NCI-H748 (cell line): ENCODE data around the gene FILIP1.

ENCODE experiments used
- DNase-seq: peaks from one replicate; lab custom pipeline; 2025; ENCODE audit not compliant: unreplicated experiment; lab: John Stamatoyannopoulos, UW

FILIP1 gene

DNA sequence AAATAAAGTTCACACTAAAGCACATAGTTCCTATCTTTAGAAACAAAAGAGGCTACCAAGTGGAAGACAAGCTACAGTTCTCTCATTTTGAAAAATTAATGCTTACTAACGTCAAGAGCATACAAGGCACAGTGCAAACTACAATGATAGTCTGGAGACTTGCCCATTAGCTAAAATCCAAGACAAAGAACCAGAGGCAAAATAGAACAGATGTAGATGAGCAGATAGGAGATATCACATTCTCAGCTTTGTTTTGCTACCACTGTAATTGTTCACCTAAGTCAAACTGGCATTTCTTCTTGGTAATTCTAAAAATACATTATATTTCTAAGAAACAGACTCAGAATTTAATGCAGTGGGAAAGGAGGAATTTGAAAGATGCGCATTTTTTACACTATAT is 214.2 kb downstream of the FILIP1 start:
- no peak for DNase-seq

DNA sequence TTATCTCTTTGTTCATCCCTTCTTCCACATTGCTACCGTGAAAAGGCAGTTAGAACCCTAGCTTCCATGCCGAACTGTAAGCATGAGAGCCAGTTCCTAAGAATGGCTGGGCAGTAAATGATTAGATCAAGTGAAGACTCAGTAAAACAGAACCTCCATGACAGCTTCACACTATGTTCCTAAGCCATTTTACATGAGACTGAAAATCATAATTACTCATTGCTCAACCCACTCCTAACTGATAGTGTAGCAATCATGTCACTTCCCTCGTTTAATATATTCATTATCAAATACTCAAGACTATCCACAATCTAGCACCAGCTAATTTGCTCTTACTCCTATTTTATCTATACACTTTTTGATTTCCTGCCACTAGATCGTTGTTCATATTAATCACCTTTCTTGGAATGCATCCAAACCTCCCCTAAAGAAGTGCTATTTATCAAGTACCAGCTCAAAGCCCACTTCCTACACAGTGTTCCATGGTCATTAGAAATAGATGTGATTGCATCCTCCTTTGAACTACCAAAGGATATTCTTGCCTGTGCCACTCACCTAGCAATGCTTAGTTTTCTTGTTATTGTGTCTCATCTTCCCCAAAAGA is 215.0 kb downstream of the FILIP1 start:
- peak; percentile 8 for DNase-seq

DNA sequence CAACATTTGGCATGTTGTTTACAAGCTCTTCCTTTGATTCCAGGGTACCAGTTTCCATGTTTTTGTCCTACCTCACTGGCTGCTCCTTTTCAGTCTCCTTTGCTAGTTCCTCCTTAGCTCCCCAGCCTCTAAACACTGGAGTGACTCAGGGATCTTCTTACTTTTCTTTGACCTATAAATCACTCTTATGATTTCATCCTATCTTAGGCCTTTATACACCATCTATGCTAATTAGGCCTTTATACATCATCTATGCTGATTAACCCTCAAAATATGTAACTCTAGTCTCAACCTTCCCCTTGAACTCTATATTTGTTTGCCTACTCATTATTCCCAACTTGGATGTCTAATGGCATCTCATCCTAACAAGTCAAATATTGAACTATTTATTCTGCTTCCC is 218.5 kb downstream of the FILIP1 start:
- DNase-seq: no peak

DNA sequence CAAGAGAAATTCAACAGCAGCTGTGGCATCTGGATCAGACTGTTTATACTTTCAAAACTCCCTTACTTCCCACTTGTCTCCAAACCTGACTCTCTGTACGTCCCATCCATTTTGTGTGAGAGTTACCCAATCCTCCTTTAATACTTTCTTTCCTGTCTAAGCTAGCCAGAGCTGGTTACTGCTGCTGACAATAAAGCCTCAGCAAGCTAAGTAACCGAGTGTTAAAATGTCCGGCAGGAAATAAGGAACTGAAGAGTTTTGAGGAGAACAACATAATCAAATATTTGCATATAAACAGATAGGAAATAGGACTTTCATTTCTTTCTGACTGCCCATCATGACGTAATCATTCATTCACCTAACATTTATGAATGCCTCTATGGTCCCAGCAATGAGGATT is 220.6 kb downstream of the FILIP1 start:
- DNase-seq: no peak

DNA sequence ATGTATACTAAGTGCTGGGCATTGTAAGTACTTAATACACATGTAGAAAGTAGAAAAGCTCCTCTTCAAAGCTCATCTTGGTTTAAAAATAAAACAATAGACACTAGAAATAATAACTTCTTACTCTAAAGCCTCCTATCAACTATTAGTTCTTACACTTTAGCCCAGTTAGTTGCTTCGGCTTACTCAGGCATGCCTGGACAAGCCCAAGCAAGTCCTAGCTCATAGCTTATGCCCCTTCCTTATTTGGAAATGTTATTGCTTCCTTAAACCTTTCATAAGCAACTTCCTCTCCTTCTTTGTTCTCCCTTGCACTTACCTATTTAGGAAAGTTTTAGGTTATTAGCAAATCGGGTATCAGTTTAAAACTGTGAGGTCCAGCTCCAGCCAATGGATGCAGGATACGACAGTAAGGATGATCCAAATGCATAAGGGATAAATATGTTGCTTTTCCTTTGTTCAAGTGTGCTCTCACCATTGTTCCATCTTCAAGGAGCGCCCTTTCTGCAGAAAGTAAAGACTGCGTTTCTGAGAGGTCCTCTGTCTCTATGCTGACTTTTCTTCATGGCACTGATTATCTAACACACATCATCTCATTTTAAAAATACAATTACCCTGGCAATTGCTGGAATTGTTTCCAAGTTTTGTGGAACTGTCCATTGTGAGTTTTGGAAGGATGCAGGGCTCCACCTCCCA is 221.3 kb downstream of the FILIP1 start:
- peak; percentile 4 for DNase-seq

DNA sequence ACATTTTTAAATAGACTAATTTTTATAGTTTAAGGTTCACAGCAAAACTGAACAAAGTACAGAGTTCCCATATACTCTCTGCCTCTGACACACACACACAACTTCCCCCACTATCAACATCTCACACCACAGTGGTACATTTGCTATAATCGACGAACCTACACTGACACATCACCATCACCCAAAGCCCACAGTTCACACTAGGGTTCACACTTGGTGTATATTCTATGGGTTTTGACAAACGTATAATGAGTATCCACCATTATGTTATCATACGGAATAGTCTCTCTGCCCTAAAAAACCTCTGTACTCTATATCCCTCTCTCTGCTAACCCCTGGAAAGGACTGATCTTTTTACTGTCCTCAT is 224.6 kb downstream of the FILIP1 start:
- no peak for DNase-seq

DNA sequence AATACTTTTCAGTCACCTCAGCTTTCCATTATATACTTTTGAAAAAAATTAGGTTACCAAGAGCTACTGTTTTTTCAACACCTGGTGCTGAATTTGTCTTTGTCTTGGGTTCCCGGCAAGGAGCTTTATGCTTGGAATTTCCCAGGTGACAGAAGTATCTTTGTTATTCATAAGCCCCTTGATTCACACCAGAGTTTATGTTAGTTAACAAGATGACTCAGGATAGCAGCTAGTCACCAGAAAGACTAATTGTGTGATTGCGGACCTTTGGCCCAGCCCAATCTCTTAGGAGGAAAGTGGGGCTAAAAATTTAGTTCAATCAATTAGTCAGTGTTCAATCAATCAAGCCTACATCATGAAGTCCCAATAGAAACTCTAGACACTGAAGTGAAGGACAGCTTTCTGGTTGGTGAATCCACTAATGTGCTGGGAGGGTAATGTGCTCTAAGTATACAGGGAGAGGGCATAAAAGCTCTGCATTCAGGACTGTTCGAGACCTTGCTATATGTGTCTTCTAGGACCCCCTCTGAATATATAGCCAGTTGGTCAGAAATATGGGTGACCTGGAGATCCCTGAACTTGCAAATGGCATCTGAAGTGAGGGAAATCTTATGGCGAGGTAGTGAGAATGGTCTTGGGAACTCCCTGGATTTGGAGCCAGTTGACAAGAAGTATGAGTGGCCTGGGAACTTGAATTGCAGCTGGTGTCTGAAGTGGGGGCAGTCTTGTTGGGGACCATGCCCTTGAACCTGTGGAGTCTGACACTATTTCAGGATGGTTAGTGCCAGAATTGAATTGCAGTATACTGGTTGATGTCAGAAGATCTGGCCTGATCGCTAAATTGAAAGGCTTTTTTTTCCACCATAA is 225.2 kb downstream of the FILIP1 start:
- DNase-seq: no peak

DNA sequence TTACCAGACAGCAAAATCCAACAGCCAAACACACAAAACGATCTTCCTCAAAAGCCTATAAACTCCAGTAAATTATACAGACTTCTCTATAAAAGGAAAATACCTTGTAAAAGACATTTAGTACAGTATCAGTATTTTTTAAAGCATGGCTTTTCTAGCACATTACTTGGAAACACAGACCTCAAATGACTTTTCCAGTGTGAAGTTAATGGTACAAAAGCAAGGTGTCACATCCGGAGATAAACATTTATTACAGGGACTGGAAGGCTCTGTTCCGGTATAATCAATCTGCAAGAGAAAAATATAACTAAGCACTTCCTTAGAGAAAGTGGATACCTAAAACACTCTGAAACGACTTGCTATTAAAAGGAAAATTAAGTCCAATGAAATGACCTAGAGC is 226.1 kb downstream of the FILIP1 start:
- no peak for DNase-seq

DNA sequence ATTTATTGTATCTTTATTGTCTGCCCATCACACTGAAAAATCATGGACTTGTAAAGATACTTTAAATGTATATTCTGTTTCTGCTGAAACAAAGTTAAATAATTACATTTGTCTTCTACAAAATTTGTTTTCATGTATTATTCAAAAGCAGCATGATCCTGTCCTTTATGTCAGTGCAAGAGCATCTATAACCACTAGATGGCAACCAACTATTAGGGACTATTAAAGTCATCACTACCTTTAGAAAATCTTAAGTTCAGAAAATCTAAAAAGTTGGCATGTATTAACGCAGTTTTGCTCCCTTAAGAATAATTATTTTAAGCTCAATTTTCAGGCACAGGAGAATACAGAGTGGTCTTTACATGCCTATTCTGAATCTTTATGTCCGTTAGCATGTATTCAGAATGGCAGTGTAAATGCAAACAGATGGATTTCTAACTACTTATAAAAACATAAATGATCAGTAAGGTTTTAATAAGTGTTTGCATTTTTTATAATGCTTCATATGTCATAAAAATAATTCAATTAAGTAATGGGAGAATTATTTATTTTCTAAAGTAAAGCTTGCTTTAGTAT is 226.8 kb downstream of the FILIP1 start:
- peak; percentile 43 for DNase-seq

DNA sequence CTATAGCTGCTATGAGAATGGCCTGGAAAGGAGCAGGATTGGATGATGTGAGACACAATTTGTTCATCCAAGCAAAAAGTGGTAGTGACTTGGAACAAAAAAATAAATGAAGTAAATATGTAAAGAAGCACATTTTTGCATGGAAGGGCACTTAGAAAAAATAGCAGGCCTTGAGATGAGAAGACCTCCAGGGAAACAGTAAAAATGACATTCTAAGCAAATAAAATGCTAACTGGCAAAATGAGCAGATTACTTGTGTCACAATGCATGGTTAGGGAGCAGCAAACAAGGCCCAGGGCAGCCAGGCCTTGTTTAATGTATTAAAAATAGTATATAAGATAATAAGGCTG is 230.2 kb downstream of the FILIP1 start:
- no peak for DNase-seq

DNA sequence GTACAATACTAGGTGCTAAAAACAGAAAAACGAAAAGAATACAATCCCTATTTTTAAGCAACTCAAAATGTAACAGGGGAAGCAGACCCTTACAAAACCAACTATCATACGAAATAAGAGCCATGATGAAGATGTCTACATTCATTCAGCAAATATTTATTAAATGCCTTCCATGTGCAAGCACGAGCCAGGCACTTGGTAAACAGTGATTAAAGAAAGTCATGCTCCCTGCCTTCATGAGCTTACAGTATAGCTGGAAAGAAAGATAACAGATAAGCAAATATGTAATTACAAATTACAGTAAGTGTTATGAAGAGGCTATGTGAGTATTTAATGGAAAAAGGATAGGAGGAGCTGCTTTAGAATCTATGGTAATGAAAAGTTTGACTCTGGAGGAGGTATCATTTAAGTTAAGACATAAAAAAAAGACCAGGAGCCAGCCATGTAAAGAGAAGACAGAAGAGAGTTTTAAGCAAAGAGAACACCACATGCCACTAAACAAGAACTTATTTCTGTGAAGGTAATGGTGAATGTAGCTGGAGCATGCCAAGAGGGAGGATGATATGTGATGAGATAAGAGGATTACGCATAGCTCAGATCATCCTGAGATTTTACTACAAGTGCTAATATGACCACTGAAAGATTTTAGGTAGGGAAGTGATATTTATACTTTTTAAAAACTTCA is 230.7 kb downstream of the FILIP1 start:
- no peak for DNase-seq

DNA sequence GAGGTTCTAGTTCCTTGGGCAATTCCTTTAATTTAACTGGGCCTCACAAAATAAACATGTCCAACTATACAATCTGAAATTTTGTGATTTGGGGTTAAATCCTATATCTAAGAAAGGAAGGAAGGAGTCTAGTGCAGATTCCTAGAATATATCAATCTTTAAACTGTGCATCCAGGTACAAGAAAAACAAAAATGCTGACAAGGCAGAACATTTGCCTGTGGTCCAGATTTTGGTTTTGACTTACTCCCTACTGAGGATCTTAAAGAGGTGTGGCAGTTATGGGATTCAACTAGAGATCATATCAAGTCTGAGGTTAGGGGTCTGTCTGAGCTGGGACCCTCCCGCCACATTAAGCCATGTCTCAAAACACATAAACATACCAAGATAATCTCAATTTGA is 232.3 kb downstream of the FILIP1 start:
- no peak for DNase-seq

DNA sequence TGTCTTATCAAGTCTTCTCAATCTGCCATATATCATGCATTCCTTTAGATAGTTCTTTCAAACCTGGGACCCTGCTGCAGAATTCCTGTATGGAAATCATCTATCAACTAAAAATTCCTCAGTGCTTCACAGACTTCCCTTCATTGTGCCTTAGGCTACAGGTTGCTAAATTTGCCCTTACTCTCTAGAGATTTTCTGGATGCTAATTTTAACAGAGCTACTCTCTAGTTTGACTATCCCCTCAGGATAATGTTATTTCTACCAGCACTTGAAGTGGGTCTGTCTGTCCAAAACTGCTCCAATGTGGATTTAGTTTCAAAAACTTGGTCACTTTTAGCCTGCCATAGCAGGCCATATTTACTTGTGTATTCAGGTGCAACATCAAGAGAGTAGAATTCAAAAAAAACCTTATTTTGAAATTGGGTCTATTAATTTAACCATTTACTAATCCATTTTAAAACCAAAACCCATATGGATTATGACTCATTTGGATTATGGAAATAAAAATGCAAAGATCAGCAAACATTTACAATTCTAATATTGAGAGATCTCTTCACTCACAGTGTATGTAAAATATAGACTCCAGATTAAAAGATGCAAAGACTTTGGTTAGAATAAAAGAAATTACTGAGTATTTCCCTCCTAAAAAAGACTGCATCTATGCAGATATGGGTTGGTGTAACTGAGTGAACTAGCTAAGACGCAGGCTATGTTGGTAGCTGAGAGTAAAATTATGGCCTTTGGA is 236.1 kb downstream of the FILIP1 start:
- no peak for DNase-seq

DNA sequence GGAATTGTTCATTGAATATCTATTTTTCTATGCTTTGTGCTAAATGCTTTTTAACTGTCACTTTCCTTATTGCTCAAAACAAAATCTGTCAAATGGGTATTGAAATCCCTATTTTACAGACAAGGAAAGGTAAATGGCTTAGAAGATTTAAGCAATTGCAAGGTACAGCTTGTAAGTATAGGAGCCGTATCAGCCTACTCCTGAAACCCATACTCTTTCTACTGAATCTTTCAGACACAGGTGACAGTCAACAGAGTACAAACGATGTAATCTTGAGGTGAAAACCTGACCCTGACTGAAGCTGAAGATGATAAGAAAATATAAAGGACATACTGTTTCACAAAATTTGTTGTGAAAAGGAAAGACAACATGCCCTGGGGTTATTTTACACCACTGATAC is 243.0 kb downstream of the FILIP1 start:
- DNase-seq: no peak

DNA sequence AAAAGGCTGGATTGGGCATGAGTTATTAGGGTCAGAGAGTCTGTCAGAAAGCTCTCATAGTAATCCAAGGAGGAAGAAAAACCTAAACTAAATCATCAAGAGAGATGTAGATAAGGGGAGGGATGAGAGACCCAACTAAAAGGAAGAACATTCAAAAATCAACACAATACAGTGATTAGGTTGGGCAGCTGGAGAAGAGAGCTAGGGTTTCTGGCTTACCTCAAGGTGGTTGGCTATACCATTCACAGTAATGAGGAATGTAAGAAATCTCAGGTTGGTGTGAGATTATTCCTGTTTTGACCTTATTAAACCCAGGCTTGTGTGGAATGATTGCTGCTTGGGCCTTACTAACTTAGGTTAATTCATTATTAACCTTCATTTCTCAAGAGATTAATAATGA is 243.8 kb downstream of the FILIP1 start:
- no peak for DNase-seq

DNA sequence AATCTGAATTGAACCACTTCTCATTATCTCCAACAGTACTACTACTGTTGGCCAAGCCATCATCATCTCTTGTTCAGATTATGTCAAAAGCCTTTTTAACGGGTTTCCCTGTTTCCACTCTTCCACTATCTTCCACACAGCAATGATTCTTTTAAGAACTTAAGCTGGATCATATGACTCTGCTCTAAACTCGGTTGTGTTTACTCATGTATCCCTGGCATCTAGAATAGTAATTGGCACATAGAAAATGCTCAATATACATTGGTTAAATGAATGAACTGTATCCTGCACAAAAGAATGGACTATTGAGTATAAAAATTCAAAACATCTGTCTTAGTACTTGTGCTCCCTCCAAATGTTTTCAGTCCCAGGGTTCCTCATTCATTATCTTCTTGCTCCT is 247.2 kb downstream of the FILIP1 start:
- DNase-seq: no peak

DNA sequence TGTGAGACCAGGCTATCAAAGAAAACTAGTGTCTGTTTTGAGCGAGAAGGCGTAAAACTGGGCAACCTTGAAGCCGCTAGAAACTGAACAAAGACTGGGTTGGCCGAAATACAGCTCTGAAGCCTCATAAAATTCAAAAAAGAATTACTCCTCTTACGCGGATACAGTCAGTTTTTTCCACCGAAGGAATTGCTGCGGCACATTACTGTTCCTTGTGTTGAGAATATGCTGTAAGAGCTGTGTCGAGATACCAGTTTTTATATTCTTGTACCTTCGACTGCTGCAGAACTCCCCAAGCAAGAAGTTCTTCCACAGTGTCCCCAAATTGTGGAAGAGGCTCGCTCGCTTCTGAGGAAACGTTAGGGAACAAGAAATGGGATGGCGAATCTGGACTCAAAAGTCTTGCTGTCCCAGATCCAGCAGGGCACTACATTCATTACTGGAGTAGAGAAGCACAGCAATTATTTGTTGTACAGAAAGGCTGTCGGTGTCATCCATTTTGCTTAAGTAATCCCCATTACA is 249.5 kb downstream of the FILIP1 start:
- peak; percentile 43 for DNase-seq

DNA sequence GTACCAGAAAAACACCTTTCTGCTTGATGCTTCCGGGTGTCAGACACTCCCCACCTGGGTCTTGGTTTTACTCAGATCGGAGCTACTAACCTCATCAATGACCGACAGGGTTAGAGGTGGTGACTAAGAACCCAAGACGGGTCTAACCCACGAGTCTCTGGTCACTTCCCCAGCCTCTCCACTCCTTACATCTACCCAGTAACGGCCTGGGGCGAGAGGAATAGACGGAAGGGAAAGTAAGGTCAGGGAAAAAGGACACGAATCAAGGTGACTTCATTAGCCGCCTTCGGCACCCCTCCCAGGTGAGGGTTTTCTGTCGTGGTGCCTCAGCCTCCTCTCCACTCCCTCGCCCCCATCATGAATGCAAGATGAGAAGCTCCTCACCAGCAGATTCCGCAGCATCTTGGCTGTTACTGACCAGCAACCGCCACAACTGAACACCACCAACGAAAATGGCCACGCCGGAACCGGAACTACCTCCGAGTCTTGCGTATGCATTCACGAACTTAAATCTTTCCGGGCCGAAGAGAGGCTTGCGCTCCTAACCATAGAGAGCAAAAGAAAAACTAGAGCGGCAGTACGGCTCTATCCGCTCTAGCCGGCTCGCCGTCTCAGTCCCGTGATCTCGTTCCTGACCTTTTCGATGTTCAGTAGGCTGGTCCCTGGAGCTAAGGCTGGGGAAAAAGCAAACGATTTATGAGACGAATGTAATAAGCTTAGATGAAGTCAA is 250.1 kb downstream of the FILIP1 start, which contains the start of gene COX7A2:
Gene COX7A2 (minus strand): TSS at position 469 of the 730 bp plus-strand sequence. CDS start 67 bp downstream, at position 402.
- peak; percentile 99 for DNase-seq
